Natural killer cell (primary cell): ENCODE data around the gene DNAH2. TPM values are rescaled to one million over a fixed set of nuclear protein-coding genes. Genes with fewer than 3 reads are reported as not detected.

Experiments
- ATAC-seq, 3 donors: fragments of 150-1000 bp in 2 of 3; fragments of 200-7000 bp in 1 of 3; cut with Tn5 transposase; 1 replicate in 1 of 3; 2 replicates in 2 of 3; pipeline ENCODE4 v1.10.0; 2021; ENCODE audit warnings: mild to moderate bottlenecking in 2 of 3, moderate library complexity in 2 of 3
- DNase-seq, 2 donors: peaks; one replicate each; pipeline versions ENCODE4 v3.0.0 to v3.0.0-alpha.2; 2013 to 2021; ENCODE audit warnings: mixed read lengths in 1 of 2
- H3K27ac ChIP-seq: one replicate; pipeline ENCODE4 v1.5.1; 2013; ENCODE audit warnings: mild to moderate bottlenecking, low read length
- H3K27me3 ChIP-seq: one replicate; pipeline ENCODE4 v1.6.1; 2013; ENCODE audit warnings: low read length; ENCODE audit not compliant: control insufficient read depth, insufficient read depth
- H3K36me3 ChIP-seq: one replicate; pipeline ENCODE4 v1.6.1; 2013; ENCODE audit warnings: low read length; ENCODE audit not compliant: control insufficient read depth, insufficient read depth
- H3K4me1 ChIP-seq: one replicate; pipeline ENCODE4 v1.6.1; 2013; ENCODE audit warnings: low read length; ENCODE audit not compliant: control insufficient read depth, insufficient read depth
- H3K4me3 ChIP-seq: one replicate; pipeline ENCODE4 v1.5.1; 2013; ENCODE audit warnings: low read length
- H3K9me3 ChIP-seq: one replicate; pipeline ENCODE4 v1.6.1; 2013; ENCODE audit warnings: low read length; ENCODE audit not compliant: control insufficient read depth, insufficient read depth
- H3K27ac Mint-ChIP-seq, 2 donors: one replicate each; pipeline ENCODE4 v1.8.0; 2022; ENCODE audit warnings: mild to moderate bottlenecking in 2 of 2, mixed read lengths in 2 of 2, moderate library complexity in 1 of 2
- H3K27me3 Mint-ChIP-seq, 2 donors: one replicate each; pipeline ENCODE4 v1.8.0; 2022; ENCODE audit warnings: low read depth in 2 of 2, mixed read lengths in 2 of 2
- H3K36me3 Mint-ChIP-seq: one replicate; pipeline ENCODE4 v1.8.0; 2022; ENCODE audit warnings: mixed read lengths
- H3K4me1 Mint-ChIP-seq, 2 donors: one replicate each; pipeline ENCODE4 v1.8.0; 2022; ENCODE audit warnings: mixed read lengths in 2 of 2
- H3K4me3 Mint-ChIP-seq: one replicate; pipeline ENCODE4 v1.8.0; 2022; ENCODE audit warnings: mild to moderate bottlenecking, moderate library complexity, mixed read lengths
- H3K9me3 Mint-ChIP-seq, 2 donors: one replicate each; pipeline ENCODE4 v1.8.0; 2022; ENCODE audit warnings: mixed read lengths in 2 of 2
- WGBS: methylation state at CpG from one replicate; pipeline ENCODE4 v1.1.7; 2013; ENCODE audit warnings: missing lambda C conversion rate; ENCODE audit not compliant: insufficient coverage; 5-methylcytosine and 5-hydroxymethylcytosine counted together
- intact Hi-C: fragments of 100-400 bp; cut with micrococcal nuclease; formaldehyde crosslinking; loops from one replicate; pipeline ENCODE4 v1.14.2; 2022
- total RNA-seq, 4 donors: library from RNA; stranded (reverse); fragments of 120-200 nt in 1 of 4; gene quantifications; one replicate each; pipeline versions ENCODE4 v1.2.3 to v1.2.4, GENCODE V29; 2013 to 2022
- TF ChIP-seq, protein P1 (sequence below): fragments of 200-600 bp; IDR thresholded peaks from one replicate; pipeline ENCODE4 v1.8.0; 2022; ENCODE audit warnings: antibody characterized with exemption

DNAH2 gene
- total RNA-seq, 3 donors from 2014 or later (not counting 1 experiment from before 2014, with no cell fraction given) = 0.05 to 0.07 TPM; not detected in 1

DNA sequence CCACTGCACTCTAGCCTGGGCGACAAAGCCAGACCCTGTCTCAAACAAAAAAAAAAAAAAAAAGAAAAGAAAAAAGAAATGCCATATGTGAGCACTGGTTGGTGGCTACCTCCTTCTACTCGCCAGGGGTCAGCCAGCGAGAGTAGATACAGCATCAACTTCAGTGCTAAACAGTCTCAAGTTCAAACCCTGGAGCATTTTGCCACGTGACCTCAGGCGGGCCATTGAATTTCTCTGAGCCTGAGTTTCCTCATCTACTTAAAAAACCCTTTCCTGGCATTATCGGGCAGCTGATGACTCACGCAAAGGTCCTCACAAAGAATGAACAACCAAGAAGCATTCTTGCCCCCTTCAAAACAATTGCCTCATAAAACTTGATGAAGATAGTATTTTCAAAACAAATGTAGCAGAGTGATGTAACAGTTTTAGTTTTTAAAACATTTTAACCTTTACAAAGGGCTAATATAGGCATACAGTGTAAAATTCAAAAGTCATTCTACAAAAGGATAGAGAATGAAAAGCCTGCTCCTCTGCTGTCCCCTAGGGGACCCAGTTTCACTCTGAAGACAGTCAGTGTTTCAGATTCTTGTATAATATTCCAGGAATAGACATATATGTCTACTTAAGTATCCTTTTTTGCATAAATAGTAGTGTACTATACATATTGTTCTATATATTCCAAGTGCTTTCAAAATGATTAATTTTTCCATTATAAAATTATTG, 28.4 kb downstream of the DNAH2 start:
- intact Hi-C loops = loop anchor here (10.0 kb wide), 1 partner anchor 109 kb away; the partner anchor contains the start of genes CYB5D1, NAA38 and TMEM88
- Mint-ChIP-seq H3K9me3 (no peaks in the 10 kb centered on the region), H3K27ac (no peak overlapping the region), H3K36me3 (no peaks in the 10 kb centered on the region), H3K27me3 (peaks cover 1 to 7% of the 10 kb centered on the region in 2 donors), H3K4me1 (no peaks in the 10 kb centered on the region), H3K4me3 (no peak overlapping the region)
- Histone ChIP-seq H3K9me3 (no peaks in the 10 kb centered on the region), H3K27ac (no peak overlapping the region), H3K4me1 (no peaks in the 10 kb centered on the region), H3K27me3 (no peaks in the 10 kb centered on the region), H3K36me3 (no peaks in the 10 kb centered on the region), H3K4me3 (no peak overlapping the region)
- TF ChIP-seq, protein P1, sequence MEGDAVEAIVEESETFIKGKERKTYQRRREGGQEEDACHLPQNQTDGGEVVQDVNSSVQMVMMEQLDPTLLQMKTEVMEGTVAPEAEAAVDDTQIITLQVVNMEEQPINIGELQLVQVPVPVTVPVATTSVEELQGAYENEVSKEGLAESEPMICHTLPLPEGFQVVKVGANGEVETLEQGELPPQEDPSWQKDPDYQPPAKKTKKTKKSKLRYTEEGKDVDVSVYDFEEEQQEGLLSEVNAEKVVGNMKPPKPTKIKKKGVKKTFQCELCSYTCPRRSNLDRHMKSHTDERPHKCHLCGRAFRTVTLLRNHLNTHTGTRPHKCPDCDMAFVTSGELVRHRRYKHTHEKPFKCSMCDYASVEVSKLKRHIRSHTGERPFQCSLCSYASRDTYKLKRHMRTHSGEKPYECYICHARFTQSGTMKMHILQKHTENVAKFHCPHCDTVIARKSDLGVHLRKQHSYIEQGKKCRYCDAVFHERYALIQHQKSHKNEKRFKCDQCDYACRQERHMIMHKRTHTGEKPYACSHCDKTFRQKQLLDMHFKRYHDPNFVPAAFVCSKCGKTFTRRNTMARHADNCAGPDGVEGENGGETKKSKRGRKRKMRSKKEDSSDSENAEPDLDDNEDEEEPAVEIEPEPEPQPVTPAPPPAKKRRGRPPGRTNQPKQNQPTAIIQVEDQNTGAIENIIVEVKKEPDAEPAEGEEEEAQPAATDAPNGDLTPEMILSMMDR = no peak
- no peak for ATAC-seq
- no peak for DNase-seq
- WGBS = 80% methylated on average over 7 of the region's 7 CpGs

DNA sequence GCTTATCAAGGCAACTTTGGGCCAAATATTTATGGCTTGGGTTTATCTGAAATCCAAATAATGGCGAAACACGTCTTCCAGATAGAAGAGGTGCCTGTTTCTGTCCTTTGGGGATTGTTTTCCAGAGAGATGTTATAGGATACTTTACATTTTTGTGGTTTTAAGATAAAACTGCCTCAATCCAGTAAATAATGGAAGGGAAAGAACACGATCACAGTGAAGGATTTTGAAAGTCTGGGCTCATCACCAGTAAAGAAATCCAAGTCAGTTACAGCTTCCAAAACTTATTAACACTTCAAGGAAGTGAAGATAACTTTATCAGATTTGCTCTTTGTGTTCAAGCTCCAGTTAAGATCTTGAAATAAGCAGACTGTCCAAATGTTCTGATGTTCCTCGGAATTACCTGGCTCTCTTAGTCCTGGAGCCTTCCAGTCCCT, 30.1 kb downstream of the DNAH2 start:
- Histone ChIP-seq H3K4me1 (no peaks in the 10 kb centered on the region), H3K27me3 (no peaks in the 10 kb centered on the region), H3K9me3 (no peaks in the 10 kb centered on the region), H3K4me3 (no peak overlapping the region), H3K36me3 (no peaks in the 10 kb centered on the region), H3K27ac (no peak overlapping the region)
- no peak for ATAC-seq
- H3K27me3 Mint-ChIP-seq = peaks cover 0 to 7% of the 10 kb centered on the region in 2 donors
- intact Hi-C loops = loop anchor here (10.0 kb wide), 1 partner anchor 107 kb away; the partner anchor contains the start of genes CYB5D1, NAA38 and TMEM88
- no peak for DNase-seq
- H3K27ac Mint-ChIP-seq = no peak overlapping the region
- H3K4me1 Mint-ChIP-seq = no peaks in the 10 kb centered on the region
- no peak overlapping the region for H3K4me3 Mint-ChIP-seq
- H3K36me3 Mint-ChIP-seq = no peaks in the 10 kb centered on the region
- WGBS = 85% methylated on average over 3 of the region's 4 CpGs
- TF ChIP-seq, protein P1 = no peak
- H3K9me3 Mint-ChIP-seq = no peaks in the 10 kb centered on the region

DNA sequence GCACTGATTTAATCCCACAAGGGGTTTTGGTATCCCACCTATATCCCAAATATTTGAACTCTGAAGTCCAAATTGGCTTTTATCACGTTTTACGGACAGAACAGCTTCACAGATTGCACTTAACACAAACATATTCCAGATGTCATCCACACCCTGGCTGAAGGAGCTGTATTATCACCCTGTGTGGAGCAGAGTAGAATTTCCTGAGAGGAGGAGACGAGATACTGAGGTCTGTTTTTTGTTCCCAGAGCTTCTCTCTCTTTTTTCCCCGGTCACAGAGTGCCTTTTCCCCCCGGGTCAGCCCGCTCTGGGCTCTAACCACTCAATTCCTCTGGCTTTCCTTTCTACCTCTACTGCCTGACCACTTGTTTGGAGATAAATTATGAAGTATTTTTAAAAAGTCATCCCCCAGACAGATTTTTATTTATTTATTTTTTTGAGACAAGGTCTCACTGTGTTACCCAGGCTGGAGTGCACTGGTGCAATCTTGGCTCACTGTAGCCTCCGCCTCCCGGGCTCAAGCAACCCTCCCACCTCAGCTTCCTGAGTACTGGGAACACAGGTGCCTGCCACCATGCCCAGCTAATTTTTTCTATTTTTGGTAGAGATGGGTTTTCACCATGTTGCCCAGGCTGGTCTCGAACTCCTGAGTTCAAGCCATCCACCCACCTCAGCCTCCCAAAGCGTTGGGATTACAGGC, 30.7 kb downstream of the DNAH2 start:
- Mint-ChIP-seq H3K27me3 (peaks cover 0 to 12% of the 10 kb centered on the region in 2 donors), H3K36me3 (no peaks in the 10 kb centered on the region), H3K27ac (no peak overlapping the region), H3K4me1 (no peaks in the 10 kb centered on the region), H3K9me3 (no peaks in the 10 kb centered on the region), H3K4me3 (no peak overlapping the region)
- no peak for DNase-seq
- Histone ChIP-seq H3K27me3 (no peaks in the 10 kb centered on the region), H3K36me3 (no peaks in the 10 kb centered on the region), H3K4me3 (no peak overlapping the region), H3K4me1 (no peaks in the 10 kb centered on the region), H3K27ac (no peak overlapping the region), H3K9me3 (no peaks in the 10 kb centered on the region)
- no peak for ATAC-seq
- TF ChIP-seq, protein P1 = no peak
- intact Hi-C loops = loop anchor here (10.0 kb wide), 1 partner anchor 107 kb away; the partner anchor contains the start of genes CYB5D1, NAA38 and TMEM88
- 82% methylated on average over 7 of the region's 10 CpGs for WGBS
